ENCODE measurements around the gene ESCO1.

The ESCO1 gene

DNA sequence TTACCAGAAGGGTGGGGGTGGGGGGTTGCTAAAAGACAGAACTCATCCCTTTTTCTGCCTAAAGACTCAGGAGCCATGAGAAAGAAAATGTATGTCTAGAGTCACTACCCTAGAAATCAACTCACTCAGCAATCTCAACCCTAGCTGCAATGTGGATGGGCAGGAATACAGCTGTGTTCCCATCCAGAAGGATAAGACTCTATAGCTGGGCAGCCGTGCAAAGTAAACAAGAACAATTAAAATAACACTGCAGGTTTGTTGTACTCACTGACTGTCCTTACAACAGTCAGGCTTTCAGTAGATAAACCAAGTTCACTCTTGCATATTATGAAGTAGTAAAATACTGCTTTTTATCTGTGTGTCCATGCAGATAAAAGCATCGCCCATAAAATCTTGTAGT, 74.0 kb downstream of the ESCO1 start:
- Histone ChIP-seq H3K4me3 (ENCODE audit: low read depth in 1 of 2, low read length in 2 of 2) (no peak overlapping the region), H3K9me3 (ENCODE audit: control insufficient read depth in 1 of 2, low read length in 2 of 2) (no peaks in the 10 kb centered on the region), H3K9ac (ENCODE audit: low read depth in 1 of 2, low read length in 2 of 2) (no peak overlapping the region), H3K36me3 (ENCODE audit: control insufficient read depth in 1 of 2, insufficient read depth in 2 of 2, low read length in 2 of 2) (peaks cover 18 to 33% of the 10 kb centered on the region in 2 donors), H3K27ac (ENCODE audit: low read depth, low read length) (no peak overlapping the region), H3K27me3 (ENCODE audit: control insufficient read depth in 1 of 2, insufficient read depth in 2 of 2, low read length in 2 of 2) (no peaks in the 10 kb centered on the region), H3K4me1 (ENCODE audit: control insufficient read depth in 1 of 2, insufficient read depth in 2 of 2, low read length in 2 of 2) (no peaks in the 10 kb centered on the region)

DNA sequence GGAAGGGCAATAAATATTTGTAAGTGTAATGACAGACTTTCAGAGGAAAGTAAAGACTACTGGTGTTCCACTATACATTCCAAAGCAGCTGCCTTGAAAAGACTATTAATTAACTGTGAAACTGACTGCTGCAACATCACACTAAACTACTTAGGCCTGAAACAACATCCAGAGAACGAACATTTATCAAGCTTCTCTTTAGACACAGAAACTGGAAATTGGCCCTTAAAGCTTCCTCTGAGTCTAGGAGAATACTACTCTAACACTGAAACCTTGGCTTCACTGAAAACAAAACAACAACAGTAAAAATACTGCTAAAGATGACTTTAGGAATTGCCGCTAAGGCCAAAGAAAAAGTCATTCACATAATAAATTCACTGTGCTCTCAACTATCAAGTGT, 74.6 kb downstream of the ESCO1 start:
- Histone ChIP-seq H3K9ac (ENCODE audit: low read depth in 1 of 2, low read length in 2 of 2) (no peak overlapping the region), H3K27ac (ENCODE audit: low read depth, low read length) (no peak overlapping the region), H3K4me1 (ENCODE audit: control insufficient read depth in 1 of 2, insufficient read depth in 2 of 2, low read length in 2 of 2) (no peaks in the 10 kb centered on the region), H3K36me3 (ENCODE audit: control insufficient read depth in 1 of 2, insufficient read depth in 2 of 2, low read length in 2 of 2) (peaks cover 18 to 28% of the 10 kb centered on the region in 2 donors), H3K9me3 (ENCODE audit: control insufficient read depth in 1 of 2, low read length in 2 of 2) (no peaks in the 10 kb centered on the region), H3K4me3 (ENCODE audit: low read depth in 1 of 2, low read length in 2 of 2) (no peak overlapping the region), H3K27me3 (ENCODE audit: control insufficient read depth in 1 of 2, insufficient read depth in 2 of 2, low read length in 2 of 2) (no peaks in the 10 kb centered on the region)

DNA sequence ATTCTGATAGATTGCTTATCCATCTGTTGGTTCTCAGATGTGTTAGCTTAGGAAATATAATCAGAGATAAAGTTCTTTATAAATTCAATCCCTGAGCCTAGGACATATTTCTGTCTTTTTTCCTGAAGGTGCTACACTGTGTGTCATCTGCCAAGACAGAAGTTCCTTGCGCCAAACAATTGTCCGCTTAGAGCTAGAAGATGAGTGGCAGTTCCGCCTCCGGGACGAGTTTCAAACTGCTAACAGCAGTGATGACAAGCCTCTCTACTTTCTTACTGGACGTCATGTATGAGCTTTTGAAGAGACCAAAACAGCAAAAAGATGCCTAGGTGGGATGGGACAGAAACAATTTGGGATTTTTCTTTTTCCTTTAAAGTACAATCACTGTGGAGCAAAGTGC, 78.0 kb downstream of the ESCO1 start:
- H3K36me3 ChIP-seq (ENCODE audit: control insufficient read depth in 1 of 2, insufficient read depth in 2 of 2, low read length in 2 of 2) = peaks cover 17 to 18% of the 10 kb centered on the region in 2 donors
- H3K9me3 ChIP-seq (ENCODE audit: control insufficient read depth in 1 of 2, low read length in 2 of 2) = no peaks in the 10 kb centered on the region
- no peak overlapping the region for H3K4me3 ChIP-seq (ENCODE audit: low read depth in 1 of 2, low read length in 2 of 2)
- no peak overlapping the region for H3K27ac ChIP-seq (ENCODE audit: low read depth, low read length)
- no peaks in the 10 kb centered on the region for H3K27me3 ChIP-seq (ENCODE audit: control insufficient read depth in 1 of 2, insufficient read depth in 2 of 2, low read length in 2 of 2)
- H3K4me1 ChIP-seq (ENCODE audit: control insufficient read depth in 1 of 2, insufficient read depth in 2 of 2, low read length in 2 of 2) = no peaks in the 10 kb centered on the region
- H3K9ac ChIP-seq (ENCODE audit: low read depth in 1 of 2, low read length in 2 of 2) = no peak overlapping the region

DNA sequence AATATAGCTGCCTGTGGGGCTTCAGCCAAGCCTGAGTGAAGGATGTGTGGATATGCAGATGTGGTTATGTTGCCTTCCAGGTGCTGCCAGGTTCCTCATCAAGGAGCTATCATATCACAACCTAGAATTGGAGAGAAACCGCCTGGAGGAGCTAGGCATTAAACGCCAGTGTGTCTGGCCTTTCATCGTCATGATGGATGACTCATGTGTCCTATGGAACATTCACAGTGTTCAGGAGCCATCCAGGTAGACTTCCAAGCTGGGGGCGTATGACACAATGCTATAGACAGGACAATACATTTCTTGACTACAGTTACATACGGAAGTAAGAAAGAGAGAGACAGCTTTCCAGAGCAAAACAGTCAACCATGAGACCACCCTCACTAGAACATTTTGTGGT, 86.8 kb downstream of the ESCO1 start:
- H3K27me3 ChIP-seq (ENCODE audit: control insufficient read depth in 1 of 2, insufficient read depth in 2 of 2, low read length in 2 of 2) = no peaks in the 10 kb centered on the region
- H3K9ac ChIP-seq (ENCODE audit: low read depth in 1 of 2, low read length in 2 of 2) = no peak overlapping the region
- no peaks in the 10 kb centered on the region for H3K4me1 ChIP-seq (ENCODE audit: control insufficient read depth in 1 of 2, insufficient read depth in 2 of 2, low read length in 2 of 2)
- no peak overlapping the region for H3K4me3 ChIP-seq (ENCODE audit: low read depth in 1 of 2, low read length in 2 of 2)
- peaks cover 0 to 8% of the 10 kb centered on the region in 2 donors for H3K36me3 ChIP-seq (ENCODE audit: control insufficient read depth in 1 of 2, insufficient read depth in 2 of 2, low read length in 2 of 2)
- H3K9me3 ChIP-seq (ENCODE audit: control insufficient read depth in 1 of 2, low read length in 2 of 2) = no peaks in the 10 kb centered on the region
- no peak overlapping the region for H3K27ac ChIP-seq (ENCODE audit: low read depth, low read length)

DNA sequence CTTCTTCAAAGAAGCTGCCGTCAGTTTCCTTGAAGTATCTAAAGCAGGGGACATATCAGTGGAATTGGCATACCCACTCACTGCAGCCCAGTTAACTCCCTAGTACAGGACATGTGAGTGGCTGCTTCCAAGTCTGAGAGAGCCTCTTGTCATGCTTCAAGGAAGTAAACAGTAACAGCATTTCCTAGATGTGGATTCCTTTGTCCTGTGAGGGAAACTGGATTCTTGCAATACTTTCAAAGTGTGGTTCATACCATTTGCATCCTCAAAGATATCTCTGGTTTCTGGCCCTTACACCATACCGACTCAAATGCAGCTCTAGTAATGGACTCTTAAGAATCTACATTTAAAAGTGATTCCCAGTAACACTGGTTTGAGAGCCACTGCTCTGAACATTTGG, 87.2 kb downstream of the ESCO1 start:
- no peaks in the 10 kb centered on the region for H3K4me1 ChIP-seq (ENCODE audit: control insufficient read depth in 1 of 2, insufficient read depth in 2 of 2, low read length in 2 of 2)
- H3K27me3 ChIP-seq (ENCODE audit: control insufficient read depth in 1 of 2, insufficient read depth in 2 of 2, low read length in 2 of 2) = no peaks in the 10 kb centered on the region
- no peak overlapping the region for H3K27ac ChIP-seq (ENCODE audit: low read depth, low read length)
- H3K9me3 ChIP-seq (ENCODE audit: control insufficient read depth in 1 of 2, low read length in 2 of 2) = no peaks in the 10 kb centered on the region
- no peak overlapping the region for H3K9ac ChIP-seq (ENCODE audit: low read depth in 1 of 2, low read length in 2 of 2)
- no peak overlapping the region for H3K4me3 ChIP-seq (ENCODE audit: low read depth in 1 of 2, low read length in 2 of 2)
- H3K36me3 ChIP-seq (ENCODE audit: control insufficient read depth in 1 of 2, insufficient read depth in 2 of 2, low read length in 2 of 2) = peaks cover 0 to 8% of the 10 kb centered on the region in 2 donors

DNA sequence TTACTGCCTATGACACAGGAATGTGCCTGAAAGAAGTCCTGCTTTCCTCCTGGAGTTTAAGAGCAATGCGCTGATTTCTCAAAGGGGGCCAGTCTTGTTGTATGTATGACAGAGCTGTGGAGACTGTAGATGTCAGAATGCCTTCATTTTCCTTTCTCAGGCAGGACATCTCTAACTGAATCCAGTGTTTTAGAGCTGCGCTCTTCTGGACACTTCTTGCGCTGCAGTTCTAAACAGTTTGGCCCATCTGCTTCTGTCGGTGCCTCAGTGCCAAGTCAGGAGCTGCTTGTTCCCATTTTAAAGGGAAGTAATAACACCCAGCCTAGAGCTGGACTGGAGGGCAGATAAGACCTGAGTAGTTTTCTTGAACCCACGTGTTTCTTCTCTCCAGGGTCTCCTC, 91.4 kb downstream of the ESCO1 start:
- H3K9me3 ChIP-seq (ENCODE audit: control insufficient read depth in 1 of 2, low read length in 2 of 2) = no peaks in the 10 kb centered on the region
- H3K27me3 ChIP-seq (ENCODE audit: control insufficient read depth in 1 of 2, insufficient read depth in 2 of 2, low read length in 2 of 2) = no peaks in the 10 kb centered on the region
- no peak overlapping the region for H3K4me3 ChIP-seq (ENCODE audit: low read depth in 1 of 2, low read length in 2 of 2)
- H3K4me1 ChIP-seq (ENCODE audit: control insufficient read depth in 1 of 2, insufficient read depth in 2 of 2, low read length in 2 of 2) = no peaks in the 10 kb centered on the region
- peaks cover 0 to 8% of the 10 kb centered on the region in 2 donors for H3K36me3 ChIP-seq (ENCODE audit: control insufficient read depth in 1 of 2, insufficient read depth in 2 of 2, low read length in 2 of 2)
- no peak overlapping the region for H3K9ac ChIP-seq (ENCODE audit: low read depth in 1 of 2, low read length in 2 of 2)
- no peak overlapping the region for H3K27ac ChIP-seq (ENCODE audit: low read depth, low read length)

DNA sequence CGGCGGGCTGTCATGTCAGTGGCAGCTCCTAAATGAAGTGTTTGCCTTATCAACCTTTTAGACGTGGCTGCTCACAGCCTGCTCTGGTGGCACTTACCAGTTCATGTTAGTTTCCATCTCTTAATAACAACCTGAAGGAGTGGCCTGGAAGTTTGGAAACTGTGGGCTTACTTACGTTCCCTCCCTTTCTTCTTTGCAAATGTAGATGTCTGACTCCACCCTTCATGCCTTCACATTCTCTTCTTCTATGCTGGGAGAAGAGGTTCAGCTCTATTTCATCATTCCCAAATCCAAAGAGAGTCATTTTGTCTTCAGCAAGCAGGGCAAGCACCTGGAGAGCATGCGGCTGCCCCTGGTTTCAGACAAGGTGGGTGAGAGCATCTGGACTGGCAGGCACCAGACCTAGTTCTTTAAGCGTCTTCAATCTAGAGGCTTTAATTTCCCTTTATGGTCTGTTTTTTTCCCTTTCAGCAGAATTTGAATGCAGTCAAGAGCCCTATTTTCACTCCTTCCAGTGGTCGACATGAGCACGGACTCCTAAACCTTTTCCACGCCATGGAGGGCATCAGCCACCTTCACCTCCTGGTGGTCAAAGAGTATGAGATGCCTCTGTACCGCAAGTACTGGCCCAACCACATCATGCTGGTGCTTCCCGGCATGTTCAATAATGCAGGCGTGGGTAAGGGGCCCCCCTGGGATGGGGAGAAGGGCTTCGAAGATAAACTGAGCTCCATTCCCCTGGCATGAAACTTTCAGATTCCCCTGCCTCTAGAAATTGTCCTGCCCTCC, 92.4 kb downstream of the ESCO1 start:
- no peaks in the 10 kb centered on the region for H3K27me3 ChIP-seq (ENCODE audit: control insufficient read depth in 1 of 2, insufficient read depth in 2 of 2, low read length in 2 of 2)

DNA sequence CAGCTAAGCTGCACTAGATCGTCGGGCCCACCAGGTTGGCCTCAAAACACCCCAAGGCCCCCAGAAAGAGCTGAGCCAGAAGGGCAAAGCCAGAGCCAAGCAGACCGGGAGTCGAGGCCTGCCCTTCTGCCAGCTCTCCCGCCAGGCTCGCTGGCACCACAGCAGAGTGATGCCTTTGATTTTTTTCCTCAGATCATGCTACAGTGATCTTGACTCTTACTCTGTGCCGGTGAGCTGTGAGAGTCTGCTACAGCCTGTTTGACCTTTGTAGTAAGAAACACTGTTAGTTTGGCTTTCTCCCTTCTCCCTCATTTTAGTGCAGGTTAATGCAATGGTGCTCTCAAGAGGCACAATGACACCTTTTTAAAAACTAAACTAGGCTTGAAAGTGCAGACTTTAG, 97.8 kb downstream of the ESCO1 start:
- no peaks in the 10 kb centered on the region for H3K4me1 ChIP-seq (ENCODE audit: control insufficient read depth in 1 of 2, insufficient read depth in 2 of 2, low read length in 2 of 2)
- H3K9me3 ChIP-seq (ENCODE audit: control insufficient read depth in 1 of 2, low read length in 2 of 2) = no peaks in the 10 kb centered on the region
- H3K36me3 ChIP-seq (ENCODE audit: control insufficient read depth in 1 of 2, insufficient read depth in 2 of 2, low read length in 2 of 2) = no peaks in the 10 kb centered on the region
- no peak overlapping the region for H3K4me3 ChIP-seq (ENCODE audit: low read depth in 1 of 2, low read length in 2 of 2)
- H3K9ac ChIP-seq (ENCODE audit: low read depth in 1 of 2, low read length in 2 of 2) = no peak overlapping the region
- H3K27ac ChIP-seq (ENCODE audit: low read depth, low read length) = no peak overlapping the region
- no peaks in the 10 kb centered on the region for H3K27me3 ChIP-seq (ENCODE audit: control insufficient read depth in 1 of 2, insufficient read depth in 2 of 2, low read length in 2 of 2)

More for the DNA sequence above, 92.4 kb downstream of the ESCO1 start:
- Histone ChIP-seq H3K36me3 (ENCODE audit: control insufficient read depth in 1 of 2, insufficient read depth in 2 of 2, low read length in 2 of 2) (no peaks in the 10 kb centered on the region), H3K4me3 (ENCODE audit: low read depth in 1 of 2, low read length in 2 of 2) (no peak overlapping the region), H3K27ac (ENCODE audit: low read depth, low read length) (no peak overlapping the region), H3K4me1 (ENCODE audit: control insufficient read depth in 1 of 2, insufficient read depth in 2 of 2, low read length in 2 of 2) (no peaks in the 10 kb centered on the region), H3K9ac (ENCODE audit: low read depth in 1 of 2, low read length in 2 of 2) (no peak overlapping the region), H3K9me3 (ENCODE audit: control insufficient read depth in 1 of 2, low read length in 2 of 2) (no peaks in the 10 kb centered on the region)

DNA sequence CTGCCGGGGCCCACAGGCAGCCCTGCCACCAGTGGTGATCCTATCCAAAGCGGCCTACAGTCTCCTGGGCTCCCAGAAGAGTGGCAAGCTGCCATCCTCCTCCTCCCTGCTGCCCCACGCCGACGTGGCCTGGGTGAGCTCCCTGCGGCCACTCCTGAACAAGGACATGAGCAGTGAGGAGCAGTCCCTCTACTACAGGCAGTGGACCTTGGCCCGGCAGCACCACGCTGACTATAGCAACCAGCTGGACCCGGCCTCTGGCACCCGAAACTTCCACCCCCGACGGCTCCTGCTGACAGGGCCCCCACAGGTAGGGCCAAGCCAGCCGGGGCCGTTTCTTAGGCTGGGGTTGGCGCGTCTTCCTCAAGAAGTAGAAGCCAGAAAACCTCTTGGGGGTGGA, 100.5 kb downstream of the ESCO1 start:
- no peak overlapping the region for H3K27ac ChIP-seq (ENCODE audit: low read depth, low read length)

DNA sequence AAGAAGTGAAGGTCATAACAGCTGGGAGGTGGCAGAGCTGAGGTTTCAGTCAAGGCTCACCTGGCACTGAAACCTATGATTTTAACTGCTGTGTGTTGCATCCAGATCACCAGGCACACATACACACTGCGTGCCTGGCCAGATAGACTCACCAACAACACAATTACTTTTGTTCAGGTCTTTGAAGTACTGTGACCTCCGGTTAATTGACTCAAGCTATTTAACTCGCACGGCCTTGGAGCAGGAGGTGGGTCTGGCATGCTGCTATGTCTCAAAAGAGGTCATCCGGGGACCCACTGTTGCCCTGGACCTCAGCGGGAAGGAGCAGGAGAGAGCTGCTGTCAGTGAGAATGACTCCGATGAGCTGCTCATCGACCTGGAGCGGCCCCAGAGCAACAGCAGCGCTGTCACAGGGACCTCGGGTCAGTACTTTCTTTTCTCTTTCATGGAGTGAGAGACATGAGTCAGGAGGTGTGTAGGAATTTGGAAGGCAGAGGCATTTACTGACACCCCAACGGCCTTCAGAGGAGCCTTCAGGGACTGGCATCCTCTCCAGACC, 104.1 kb downstream of the ESCO1 start:
- Histone ChIP-seq H3K4me1 (ENCODE audit: control insufficient read depth in 1 of 2, insufficient read depth in 2 of 2, low read length in 2 of 2) (no peaks in the 10 kb centered on the region), H3K4me3 (ENCODE audit: low read depth in 1 of 2, low read length in 2 of 2) (no peak overlapping the region), H3K27ac (ENCODE audit: low read depth, low read length) (no peak overlapping the region), H3K27me3 (ENCODE audit: control insufficient read depth in 1 of 2, insufficient read depth in 2 of 2, low read length in 2 of 2) (no peaks in the 10 kb centered on the region), H3K9me3 (ENCODE audit: control insufficient read depth in 1 of 2, low read length in 2 of 2) (no peaks in the 10 kb centered on the region), H3K9ac (ENCODE audit: low read depth in 1 of 2, low read length in 2 of 2) (no peak overlapping the region), H3K36me3 (ENCODE audit: control insufficient read depth in 1 of 2, insufficient read depth in 2 of 2, low read length in 2 of 2) (no peaks in the 10 kb centered on the region)

More for the DNA sequence above, 100.5 kb downstream of the ESCO1 start:
- Histone ChIP-seq H3K4me1 (ENCODE audit: control insufficient read depth in 1 of 2, insufficient read depth in 2 of 2, low read length in 2 of 2) (no peaks in the 10 kb centered on the region), H3K27me3 (ENCODE audit: control insufficient read depth in 1 of 2, insufficient read depth in 2 of 2, low read length in 2 of 2) (no peaks in the 10 kb centered on the region), H3K36me3 (ENCODE audit: control insufficient read depth in 1 of 2, insufficient read depth in 2 of 2, low read length in 2 of 2) (no peaks in the 10 kb centered on the region), H3K9me3 (ENCODE audit: control insufficient read depth in 1 of 2, low read length in 2 of 2) (no peaks in the 10 kb centered on the region), H3K9ac (ENCODE audit: low read depth in 1 of 2, low read length in 2 of 2) (no peak overlapping the region), H3K4me3 (ENCODE audit: low read depth in 1 of 2, low read length in 2 of 2) (no peak overlapping the region)
